HG02610 (cell line): Measurements from ENCODE around the gene IRS1.
A peak's percentile ranks its signal among the peaks of the same experiment; 100 is the strongest.

Experiments used
- ATAC-seq: cut with Tn5 transposase; IDR thresholded peaks from one replicate; pipeline ENCODE4 v1.9.1; 2021; ENCODE audit warnings: mild to moderate bottlenecking, moderate library complexity; ENCODE audit not compliant: unreplicated experiment

Gene IRS1

GRCh38 chr2:226791487-226792081 lies 8.0 kb downstream of the IRS1 start:
- peak; percentile 99 for ATAC-seq

DNA sequence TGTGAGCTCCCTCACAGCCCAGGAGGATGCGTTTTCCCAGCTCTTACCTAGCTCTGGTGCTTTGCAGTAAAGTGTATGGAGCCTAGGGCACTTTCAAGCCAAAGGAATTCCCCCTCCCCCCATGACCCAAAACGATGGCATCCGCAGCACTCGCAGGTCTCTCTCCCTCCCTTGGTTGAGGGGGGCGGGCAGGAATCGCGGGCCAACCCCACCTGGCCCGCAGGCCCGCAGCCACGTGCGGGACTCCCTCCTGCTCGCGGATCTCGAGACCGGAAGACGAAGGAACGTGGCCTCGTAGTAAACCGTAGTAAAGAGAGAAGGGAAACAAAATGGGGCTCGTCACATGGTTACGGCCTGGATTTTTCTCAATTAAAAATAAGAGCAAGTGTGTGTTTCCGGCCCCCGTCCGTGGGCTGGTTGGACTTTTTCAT lies 8.5 kb downstream of the IRS1 start:
- ATAC-seq = peak; percentile 67

DNA sequence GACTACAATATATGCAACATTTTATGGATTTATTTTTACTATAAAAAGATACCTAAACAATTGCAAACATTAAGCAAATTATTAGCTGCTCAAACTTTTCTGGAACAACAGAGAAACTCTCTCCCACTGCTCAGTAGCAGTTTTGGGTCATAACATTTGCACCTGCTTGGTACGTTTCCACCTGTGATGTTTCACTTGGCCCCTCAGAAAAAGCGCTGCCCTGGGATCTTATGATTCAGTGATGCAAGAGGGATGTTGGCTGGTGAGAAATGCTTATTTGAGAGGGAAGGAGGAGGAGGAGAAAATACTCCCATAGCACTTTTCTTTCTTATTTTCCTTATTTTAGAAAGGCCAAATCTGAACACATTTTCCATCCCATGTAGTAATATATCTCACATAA lies 9.2 kb downstream of the IRS1 start:
- no peak for ATAC-seq

DNA sequence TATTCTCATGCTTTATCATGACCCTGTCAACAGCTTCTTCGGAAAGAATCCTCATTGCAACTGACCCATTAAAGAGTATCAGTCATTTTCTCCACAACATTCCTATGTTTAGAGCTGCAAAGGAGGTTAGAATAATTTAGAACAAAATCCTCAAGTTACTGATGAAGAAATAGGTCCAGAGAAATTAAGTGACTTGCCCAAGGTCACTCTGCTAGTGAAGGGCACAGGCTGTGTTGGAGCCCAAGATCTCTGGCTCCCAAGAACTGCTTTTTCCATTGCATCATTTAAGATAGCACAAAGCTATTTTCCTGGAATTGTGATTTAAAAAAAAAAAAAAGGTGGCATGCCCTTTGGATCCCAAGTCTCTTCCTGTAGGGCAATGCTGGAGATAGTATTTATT lies 9.6 kb downstream of the IRS1 start:
- ATAC-seq = no peak

GRCh38 chr2:226788881-226789490 lies 10.6 kb downstream of the IRS1 start:
- no peak for ATAC-seq

- ATAC-seq = no peak
Observed at GRCh38 chr2:226788064-226788463, 11.6 kb downstream of the IRS1 start.

DNA sequence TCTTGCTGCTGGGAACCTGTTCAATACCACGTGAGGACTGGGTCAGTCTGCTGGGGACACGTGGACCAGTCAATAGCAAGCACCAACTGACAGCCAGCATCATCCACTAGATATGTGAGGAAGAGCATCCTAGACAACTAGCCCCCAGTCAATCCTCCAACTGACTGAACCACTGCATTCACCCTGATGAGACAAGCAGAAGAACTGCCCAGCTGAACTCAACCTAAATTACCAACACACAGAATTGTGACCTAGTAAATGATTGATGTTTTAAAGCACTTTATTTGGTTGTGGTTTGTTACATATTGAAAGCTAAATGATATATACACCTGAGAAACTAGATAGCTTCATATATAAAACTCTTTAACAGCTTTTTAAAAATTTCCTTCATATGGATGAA lies 15.7 kb downstream of the IRS1 start:
- ATAC-seq = no peak

DNA sequence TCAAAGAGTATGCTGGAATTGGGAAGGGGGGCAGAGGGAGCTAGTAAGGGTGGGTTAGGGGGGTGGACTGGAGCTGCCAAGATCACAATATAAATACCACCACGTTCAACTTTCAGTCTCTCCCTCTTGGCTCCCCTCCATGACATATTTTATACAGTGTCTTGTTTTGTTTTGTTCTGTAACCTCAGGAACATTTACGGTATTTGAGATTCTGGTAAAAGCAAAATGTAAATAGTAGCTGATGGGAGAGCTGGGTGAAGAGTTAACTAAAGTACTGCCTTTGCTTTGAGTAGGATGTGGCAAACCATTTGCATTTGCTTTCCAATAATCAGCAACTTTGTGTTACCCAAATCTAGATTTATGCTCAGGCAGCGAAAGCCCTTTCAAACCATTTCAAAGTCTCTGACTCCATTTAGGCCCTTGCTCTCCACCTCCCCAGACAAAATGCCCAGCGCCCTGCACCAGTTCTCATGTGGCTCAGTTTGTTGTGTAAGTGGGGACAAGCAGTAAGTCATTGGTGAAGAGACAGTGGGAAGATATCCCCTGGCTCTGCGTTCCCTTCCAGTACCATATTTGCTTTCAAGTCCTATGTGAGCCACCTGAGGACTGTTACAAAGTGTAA lies 17.4 kb downstream of the IRS1 start:
- no peak for ATAC-seq

DNA sequence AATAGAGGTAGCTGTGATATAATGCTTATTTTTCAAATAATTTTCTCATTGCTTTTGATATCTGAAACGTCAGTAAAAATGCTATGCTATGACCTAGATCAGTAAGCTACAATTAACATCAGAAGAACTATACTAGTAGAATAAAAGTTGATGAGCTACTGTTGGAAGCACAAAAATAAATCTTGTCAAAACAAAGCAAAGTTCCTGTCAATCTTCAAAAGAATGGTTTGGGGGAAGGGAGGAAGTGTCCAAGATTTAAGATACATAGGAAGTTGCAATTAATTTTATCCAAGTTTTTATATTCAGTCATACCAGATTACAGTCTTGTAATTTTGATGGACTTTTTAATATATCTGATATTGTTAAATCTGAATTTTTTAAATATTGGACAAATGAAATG lies 19.2 kb downstream of the IRS1 start:
- no peak for ATAC-seq

GRCh38 chr2:226777611-226778010 lies 22.0 kb downstream of the IRS1 start:
- ATAC-seq = no peak

DNA sequence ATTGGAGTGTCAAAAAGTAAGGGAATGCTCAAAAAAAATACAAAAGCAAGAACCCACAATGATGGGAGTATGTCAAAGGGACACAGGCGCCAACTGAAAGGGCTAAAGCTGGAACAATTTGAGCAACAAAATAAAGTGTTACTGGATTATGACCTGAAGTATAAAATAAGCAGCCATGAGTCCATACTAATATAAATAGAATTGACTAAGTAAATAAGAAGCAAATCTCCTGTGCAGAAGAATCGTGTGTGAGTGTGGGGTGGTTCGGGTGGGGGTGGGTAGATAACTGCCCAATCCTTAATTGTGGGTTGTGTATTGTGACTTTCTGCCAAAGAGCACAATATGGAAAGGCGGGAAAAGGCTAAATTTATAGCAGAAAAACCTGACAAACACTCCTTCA lies 23.5 kb downstream of the IRS1 start:
- ATAC-seq = no peak

DNA sequence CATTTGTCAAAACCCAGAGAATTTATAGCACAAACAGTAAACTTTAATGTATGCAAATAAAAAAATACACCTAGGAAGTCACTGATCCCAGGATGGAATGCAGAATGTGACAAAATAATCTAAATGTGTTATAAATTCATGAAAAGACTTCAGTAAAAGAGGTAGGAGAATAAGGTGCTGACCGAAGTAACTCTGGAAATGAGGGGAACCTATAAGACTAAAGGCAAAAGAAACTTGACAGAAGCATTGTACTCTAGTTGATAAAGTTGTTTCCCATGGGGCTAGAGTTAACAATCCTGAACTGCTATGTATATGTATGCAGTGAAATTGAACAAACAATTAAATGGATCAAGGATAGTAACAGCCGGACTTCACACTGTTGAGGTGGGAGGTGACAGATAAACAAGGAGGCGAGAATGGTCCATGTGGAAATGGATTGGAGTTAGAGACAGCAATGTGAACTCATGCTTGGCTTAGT lies 24.5 kb downstream of the IRS1 start:
- no peak for ATAC-seq

- ATAC-seq = peak; percentile 28
Observed at GRCh38 chr2:226773291-226773690, 26.3 kb downstream of the IRS1 start.

GRCh38 chr2:226772389-226773179 lies 27.0 kb downstream of the IRS1 start:
- ATAC-seq = peak; percentile 98

DNA sequence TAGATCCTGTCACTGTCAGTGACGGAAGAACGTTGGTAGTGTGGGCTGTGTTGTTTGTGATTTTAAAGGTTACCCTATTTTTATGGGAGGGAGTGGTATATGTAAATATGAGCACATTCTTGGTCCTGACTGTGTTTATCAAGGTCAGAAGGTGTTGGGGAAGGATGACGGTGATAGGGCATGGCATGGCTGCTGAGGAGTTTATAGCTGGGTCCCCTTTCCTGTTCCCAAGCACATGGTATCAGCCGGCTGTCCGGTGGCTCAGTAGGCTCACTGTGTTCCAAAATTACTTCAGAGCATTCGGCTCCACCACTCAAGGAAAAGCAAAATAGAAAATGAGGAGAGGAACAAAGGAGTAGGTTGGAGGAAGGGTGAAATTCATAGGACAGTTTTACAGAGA lies 28.6 kb downstream of the IRS1 start:
- ATAC-seq = no peak

- no peak for ATAC-seq
Observed at GRCh38 chr2:226767056-226767813, 32.4 kb downstream of the IRS1 start.

GRCh38 chr2:226766352-226767055 lies 33.1 kb downstream of the IRS1 start:
- ATAC-seq = no peak

- ATAC-seq = no peak
Observed at GRCh38 chr2:226763320-226763719, 36.3 kb downstream of the IRS1 start.

DNA sequence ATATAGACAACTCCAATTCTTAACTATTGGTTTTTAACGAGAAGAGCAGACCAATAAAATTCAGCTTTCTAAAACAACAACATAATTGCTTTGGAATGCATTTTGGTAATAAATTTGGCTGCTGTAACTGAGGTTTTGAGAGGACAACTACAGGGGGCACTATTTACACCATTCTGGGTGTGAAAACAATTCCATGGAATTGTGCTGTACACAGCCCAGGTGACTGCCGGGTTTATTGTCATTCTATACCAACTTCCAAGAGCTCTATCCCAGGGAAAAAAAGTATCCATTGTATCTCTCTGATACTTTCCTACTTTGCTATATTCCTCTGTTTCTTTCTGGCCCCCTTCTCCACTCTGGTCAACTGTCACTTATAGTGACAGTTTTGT lies 38.4 kb downstream of the IRS1 start:
- no peak for ATAC-seq
